ENCODE data around the gene SEC24B. TPM values are rescaled to one million over a fixed set of nuclear protein-coding genes. Genes with fewer than 3 reads are reported as not detected.

Gene SEC24B
- total RNA-seq, 1 experiment from 2014 or later = 17.6 TPM

- BruUV-seq (replicated peaks) = no TSS peak
- no peak for TF ChIP-seq CTCF (IDR thresholded peaks at IDR 0.05)
- TF ChIP-seq TCF7L2 (IDR thresholded peaks at IDR 0.05; ENCODE audit: low read depth, low read length) = no peak
- TF ChIP-seq SIN3A (IDR thresholded peaks at IDR 0.05; ENCODE audit: borderline replicate concordance, insufficient read depth, low read depth, low read length) = no peak
- H3K9me3 ChIP-seq (ENCODE audit: control insufficient read depth, insufficient read depth, low read depth, low read length) = no peaks in the 10 kb centered on the region
- in situ Hi-C loops (cut with HindIII; ENCODE audit: low pct_unique_long_range_greater_than_20kb, low sequenced_read_pairs) = no loop called here
- ATAC-seq = no peak
- DNase-seq (ENCODE audit: low read depth, low spot score) = no peak
- no peak overlapping the region for H3K27ac ChIP-seq (ENCODE audit: low read length)
- intact Hi-C loops (cut with micrococcal nuclease; ENCODE audit: unreplicated experiment) = no loop called here
- no peaks in the 10 kb centered on the region for H3K36me3 ChIP-seq (ENCODE audit: control insufficient read depth, insufficient read depth, low read length)
- H3K4me3 ChIP-seq (ENCODE audit: low read depth in 2 of 2, low read length in 2 of 2) = no peak overlapping the region
- CTCF ChIA-PET = no interaction called here
- no peaks in the 10 kb centered on the region for H3K4me1 ChIP-seq (ENCODE audit: control insufficient read depth, insufficient read depth, low read length)
- POLR2A ChIA-PET = no interaction called here
- H3K27me3 ChIP-seq (ENCODE audit: control insufficient read depth, insufficient read depth, low read length) = no peaks in the 10 kb centered on the region
Measured at GRCh38 chr4:109574931-109575804, 141.6 kb downstream of the SEC24B start.

GRCh38 chr4:109576462-109576861 lies 142.8 kb downstream of the SEC24B start:
- H3K9me3 ChIP-seq (ENCODE audit: control insufficient read depth, insufficient read depth, low read depth, low read length) = no peaks in the 10 kb centered on the region
- CTCF ChIA-PET = no interaction called here
- in situ Hi-C loops (cut with HindIII; ENCODE audit: low pct_unique_long_range_greater_than_20kb, low sequenced_read_pairs) = no loop called here
- H3K27ac ChIP-seq (ENCODE audit: low read length) = no peak overlapping the region
- ATAC-seq (no peak), DNase-seq (ENCODE audit: low read depth, low spot score) (no peak)
- H3K4me1 ChIP-seq (ENCODE audit: control insufficient read depth, insufficient read depth, low read length) = no peaks in the 10 kb centered on the region
- H3K27me3 ChIP-seq (ENCODE audit: control insufficient read depth, insufficient read depth, low read length) = no peaks in the 10 kb centered on the region
- intact Hi-C loops (cut with micrococcal nuclease; ENCODE audit: unreplicated experiment) = no loop called here
- H3K4me3 ChIP-seq (ENCODE audit: low read depth in 2 of 2, low read length in 2 of 2) = no peak overlapping the region
- BruUV-seq (replicated peaks) = no TSS peak
- H3K36me3 ChIP-seq (ENCODE audit: control insufficient read depth, insufficient read depth, low read length) = no peaks in the 10 kb centered on the region
- TF ChIP-seq REST (IDR thresholded peaks at IDR 0.05; ENCODE audit: insufficient read depth in 1 of 2, low read depth in 2 of 2, low read length in 1 of 2) (no peak), CTCF (IDR thresholded peaks at IDR 0.05) (no peak), POLR2AphosphoS5 (IDR thresholded peaks at IDR 0.05; ENCODE audit: low read depth, low read length) (no peak), SIN3A (IDR thresholded peaks at IDR 0.05; ENCODE audit: borderline replicate concordance, insufficient read depth, low read depth, low read length) (no peak), TCF7L2 (IDR thresholded peaks at IDR 0.05; ENCODE audit: low read depth, low read length) (no peak)
- POLR2A ChIA-PET = no interaction called here

Data from Panc1 (cell line).